Measurements from ENCODE around the gene LSM14B.

DNA sequence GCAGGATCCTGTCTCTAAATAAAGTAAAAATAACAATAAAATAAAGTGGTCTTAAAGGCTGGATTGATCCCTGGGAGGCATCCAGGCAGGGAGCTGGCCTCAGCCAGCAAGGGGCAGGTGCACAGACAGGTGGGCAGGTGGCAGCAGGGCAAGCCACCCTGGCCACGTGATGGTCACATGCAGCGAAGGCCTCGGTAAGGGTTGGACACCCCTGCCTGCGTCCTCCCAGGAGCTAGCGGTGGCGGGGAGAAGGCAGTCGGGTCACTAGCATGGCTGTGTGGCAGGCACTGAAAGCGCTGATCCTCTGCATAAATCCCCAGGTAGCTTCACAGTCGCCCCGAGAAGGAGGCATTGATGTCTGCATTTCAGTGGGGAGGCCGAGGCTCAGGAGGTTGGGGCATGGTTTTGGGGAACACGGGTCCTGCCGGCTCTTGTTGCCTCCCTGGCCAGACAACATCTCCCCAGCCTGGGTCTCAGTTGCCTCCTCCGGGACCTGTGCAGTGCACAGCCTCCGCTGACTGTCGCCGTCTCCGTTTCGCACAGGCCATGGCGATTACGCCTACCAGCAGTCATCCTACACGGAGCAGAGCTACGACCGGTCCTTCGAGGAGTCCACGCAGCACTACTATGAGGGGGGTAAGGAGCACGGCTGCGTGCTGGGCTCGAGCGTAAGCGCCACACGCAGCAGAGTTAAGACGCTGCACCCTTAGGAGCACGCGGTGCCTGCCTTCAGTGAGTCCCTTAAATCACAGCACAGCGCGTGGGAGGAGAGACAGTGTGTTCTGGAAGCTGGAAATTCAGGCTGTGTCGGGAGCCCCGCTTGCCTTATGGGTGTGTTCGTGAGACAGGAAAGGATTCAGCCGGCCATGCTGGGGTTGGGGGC is 42.8 kb downstream of the LSM14B start:
- TF ChIP-seq CTCF (conservative IDR thresholded peaks at IDR 0.05; ENCODE audit: low read depth, low read length) = no peak
- no peak for TF ChIP-seq EZH2 (IDR thresholded peaks at IDR 0.05; ENCODE audit: low read length, unreplicated experiment)
- TF ChIP-seq EZH2phosphoT487 (IDR thresholded peaks at IDR 0.05; ENCODE audit: borderline replicate concordance, low read length) = no peak
